ENCODE measurements around the gene ZDHHC22. TPM values are rescaled to one million over a fixed set of nuclear protein-coding genes. Genes with fewer than 3 reads are reported as not detected.

ZDHHC22 gene
- total RNA-seq, 1 experiment from 2014 or later: not detected

- TF ChIP-seq EZH2 (IDR thresholded peaks at IDR 0.05; ENCODE audit: low read depth) (no peak), CTCF (conservative IDR thresholded peaks at IDR 0.05) (no peak)
- H3F3A ChIP-seq (ENCODE audit: insufficient read depth, low read depth): no peaks in the 10 kb centered on the region
- no peaks in the 10 kb centered on the region for H3K4me1 ChIP-seq (replicated peaks; ENCODE audit: insufficient read depth)
- no peaks in the 10 kb centered on the region for H4K20me1 ChIP-seq (ENCODE audit: insufficient read depth)
- H3K9me2 ChIP-seq (ENCODE audit: insufficient read depth): no peaks in the 10 kb centered on the region
- H3K27me3 ChIP-seq (ENCODE audit: insufficient read depth, low read depth): peaks cover 51% of the 10 kb centered on the region
- ChIA-PET CTCF (no interaction called here), POLR2A (ENCODE audit: unreplicated experiment) (no interaction called here)
- H3K27ac ChIP-seq: no peak overlapping the region
- H2AFZ ChIP-seq: no peak overlapping the region
- H3K36me3 ChIP-seq (ENCODE audit: low read depth): no peaks in the 10 kb centered on the region
- H3K4me3 ChIP-seq: 0 out of 2 replicates have a peak overlapping the region, but pooled peaks have one; percentile 4
- no TSS peak for BruUV-seq (replicated peaks)
- intact Hi-C loops (cut with micrococcal nuclease; ENCODE audit: unreplicated experiment): no loop called here
- no peak for DNase-seq
- H3K79me2 ChIP-seq (ENCODE audit: low read depth): no peaks in the 10 kb centered on the region
- peaks cover 13% of the 10 kb centered on the region for H3K9me3 ChIP-seq (ENCODE audit: insufficient read depth, low read depth)
- H3K4me2 ChIP-seq: no peak overlapping the region
Observed at GRCh38 chr14:77170045-77170444, 28.5 kb upstream of the ZDHHC22 start.

- Histone ChIP-seq H3K27ac (no peak overlapping the region), H3K4me3 (no peak overlapping the region), H3F3A (ENCODE audit: insufficient read depth, low read depth) (no peaks in the 10 kb centered on the region), H3K79me2 (ENCODE audit: low read depth) (no peaks in the 10 kb centered on the region), H2AFZ (no peak overlapping the region), H3K9me3 (ENCODE audit: insufficient read depth, low read depth) (no peaks in the 10 kb centered on the region), H4K20me1 (ENCODE audit: insufficient read depth) (no peaks in the 10 kb centered on the region), H3K27me3 (ENCODE audit: insufficient read depth, low read depth) (peaks cover 70% of the 10 kb centered on the region), H3K4me1 (replicated peaks; ENCODE audit: insufficient read depth) (no peaks in the 10 kb centered on the region), H3K9me2 (ENCODE audit: insufficient read depth) (no peaks in the 10 kb centered on the region), H3K36me3 (ENCODE audit: low read depth) (no peaks in the 10 kb centered on the region), H3K4me2 (no peak overlapping the region)
- no peak for TF ChIP-seq EZH2 (IDR thresholded peaks at IDR 0.05; ENCODE audit: low read depth)
- no peak for TF ChIP-seq CTCF (conservative IDR thresholded peaks at IDR 0.05)
- no peak for DNase-seq
- intact Hi-C loops (cut with micrococcal nuclease; ENCODE audit: unreplicated experiment): no loop called here
- ChIA-PET CTCF (no interaction called here), POLR2A (ENCODE audit: unreplicated experiment) (no interaction called here)
- no TSS peak for BruUV-seq (replicated peaks)
Observed at GRCh38 chr14:77161011-77161410, 19.4 kb upstream of the ZDHHC22 start.

GRCh38 chr14:77158882-77159255, 17.3 kb upstream of the ZDHHC22 start:
- TF ChIP-seq CTCF (conservative IDR thresholded peaks at IDR 0.05): no peak
- no peak for TF ChIP-seq EZH2 (IDR thresholded peaks at IDR 0.05; ENCODE audit: low read depth)
- no peaks in the 10 kb centered on the region for H3K9me2 ChIP-seq (ENCODE audit: insufficient read depth)
- DNase-seq: no peak
- H3F3A ChIP-seq (ENCODE audit: insufficient read depth, low read depth): no peaks in the 10 kb centered on the region
- ChIA-PET POLR2A (ENCODE audit: unreplicated experiment) (no interaction called here), CTCF (no interaction called here)
- H2AFZ ChIP-seq: no peak overlapping the region
- intact Hi-C loops (cut with micrococcal nuclease; ENCODE audit: unreplicated experiment): loop anchor here (10.0 kb wide), 1 partner anchor 546 kb away; the partner anchor contains the start of genes ALKBH1 and SLIRP
- no peaks in the 10 kb centered on the region for H3K79me2 ChIP-seq (ENCODE audit: low read depth)
- peaks cover 72% of the 10 kb centered on the region for H3K27me3 ChIP-seq (ENCODE audit: insufficient read depth, low read depth)
- H3K9me3 ChIP-seq (ENCODE audit: insufficient read depth, low read depth): no peaks in the 10 kb centered on the region
- H3K4me1 ChIP-seq (replicated peaks; ENCODE audit: insufficient read depth): no peaks in the 10 kb centered on the region
- BruUV-seq (replicated peaks): no TSS peak
- no peak overlapping the region for H3K4me2 ChIP-seq
- H4K20me1 ChIP-seq (ENCODE audit: insufficient read depth): no peaks in the 10 kb centered on the region
- H3K27ac ChIP-seq: no peak overlapping the region
- no peak overlapping the region for H3K4me3 ChIP-seq
- H3K36me3 ChIP-seq (ENCODE audit: low read depth): no peaks in the 10 kb centered on the region

Data from PC-9 (cell line).